Coronary artery (tissue), 2 donors: ENCODE data around the gene NTN4.
"Not testable (repeated sequence)": the region's sequence is repeated elsewhere in the genome, so short reads cannot be mapped to it uniquely, and the experiment has no call there.

ENCODE experiments used
- DNase-seq: peaks from one replicate; pipeline ENCODE4 v3.0.0-alpha.2; 2017; ENCODE audit warnings: low spot score
- H3K27ac ChIP-seq, 2 donors: fragments of 200-600 bp; sonication (generic); one replicate each; pipeline ENCODE4 v1.5.1; 2016 to 2019
- H3K4me3 ChIP-seq: fragments of 200-600 bp; sonication (generic); 2 replicates; pipeline ENCODE4 v1.5.1; 2016; ENCODE audit warnings: mild to moderate bottlenecking, moderate library complexity
- CTCF ChIP-seq: fragments of 200-600 bp; sonication (generic); IDR thresholded peaks from one replicate; pipeline ENCODE4 v1.5.1; 2019; ENCODE audit warnings: antibody characterized with exemption

Gene NTN4

DNA sequence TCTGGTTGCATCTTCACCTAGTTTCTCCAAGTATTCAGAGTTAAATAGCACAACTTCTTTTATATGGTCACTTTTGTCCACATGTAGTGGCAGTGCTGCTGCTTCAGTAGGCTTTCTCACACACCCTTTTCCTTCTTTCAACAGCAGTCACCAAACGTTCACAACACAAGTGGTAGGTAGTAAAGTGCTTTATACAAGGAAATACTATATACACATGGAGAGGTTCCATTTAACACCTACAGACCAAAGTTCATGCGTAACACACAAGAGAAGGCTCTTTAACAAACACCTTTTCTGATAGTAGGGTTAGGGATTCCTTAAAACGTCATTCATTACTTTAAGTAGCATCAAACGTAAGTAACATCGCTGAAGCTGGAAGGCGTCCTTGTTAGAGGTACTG lies 132.2 kb downstream of the NTN4 start:
- H3K27ac ChIP-seq: no peak overlapping the region

GRCh38 chr12:95654665-95655064 lies 135.9 kb downstream of the NTN4 start:
- H3K4me3 ChIP-seq, DNase-seq: not testable (repeated sequence)
- H3K27ac ChIP-seq: peak overlapping the region in 1 of 2 donors; percentile 80

More for the DNA sequence above, 132.2 kb downstream of the NTN4 start:
- DNase-seq: no peak
- no peak overlapping the region for H3K4me3 ChIP-seq
- no peak for TF ChIP-seq CTCF

GRCh38 chr12:95653771-95654546 lies 136.6 kb downstream of the NTN4 start:
- no peak for DNase-seq

GRCh38 chr12:95651681-95652080 lies 138.9 kb downstream of the NTN4 start:
- H3K4me3 ChIP-seq: no peak overlapping the region
- TF ChIP-seq CTCF: no peak
- H3K27ac ChIP-seq: no peak overlapping the region
- no peak for DNase-seq

More at GRCh38 chr12:95653771-95654546, 136.6 kb downstream of the NTN4 start:
- no peak for TF ChIP-seq CTCF
- no peak overlapping the region for H3K4me3 ChIP-seq
- H3K27ac ChIP-seq: peak overlapping the region; percentile 17 to 80

- H3K27ac ChIP-seq: peak overlapping the region in 1 of 2 donors; percentile 19
- no peak for TF ChIP-seq CTCF
- no peak for DNase-seq
These were observed 141.4 kb downstream of the NTN4 start for GRCh38 chr12:95648990-95649791.

GRCh38 chr12:95646781-95647190 lies 143.8 kb downstream of the NTN4 start:
- H3K4me3 ChIP-seq: peak overlapping the region; percentile 37
- no peak for DNase-seq
- H3K27ac ChIP-seq: no peak overlapping the region
- no peak for TF ChIP-seq CTCF

More at GRCh38 chr12:95648990-95649791, 141.4 kb downstream of the NTN4 start:
- no peak overlapping the region for H3K4me3 ChIP-seq

DNA sequence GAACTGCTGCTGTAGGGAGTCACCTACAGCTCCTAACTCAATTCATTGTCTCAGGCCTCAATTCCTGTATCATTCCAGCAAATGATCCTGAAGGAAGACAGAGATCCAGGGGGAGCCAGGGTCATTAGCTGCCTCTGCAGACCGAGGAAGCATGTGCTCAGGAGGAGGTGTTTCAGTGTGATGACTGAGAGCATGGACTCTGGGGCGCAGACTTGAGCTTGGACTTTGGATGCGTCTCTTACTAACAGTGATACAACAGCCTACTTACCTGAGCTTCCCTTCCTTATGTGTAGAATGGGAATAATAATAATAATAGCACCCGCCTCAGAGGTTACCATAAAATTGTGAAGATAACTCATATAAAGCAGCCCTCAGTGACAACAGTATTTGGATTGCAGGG lies 147.3 kb downstream of the NTN4 start:
- Histone ChIP-seq H3K27ac (no peak overlapping the region), H3K4me3 (no peak overlapping the region)
- DNase-seq: no peak
- TF ChIP-seq CTCF: no peak
